SK-N-SH (cell line): ENCODE measurements around the gene ZNHIT2. TPM values are rescaled to one million over a fixed set of nuclear protein-coding genes. Genes with fewer than 3 reads are reported as not detected.

Source experiments
- CTCF ChIA-PET: fragments of 300-600, 350-600 bp; formaldehyde crosslinking; extraction: SDS; loops from one replicate; lab custom pipeline; 2021; lab: Yijun Ruan, JAX
- POLR2A ChIA-PET: fragments of 350-600 bp; sonication (Branson Sonifier 250); formaldehyde crosslinking; extraction: SDS; loops from one replicate; lab custom pipeline; 2020; ENCODE audit warnings: antibody characterized with exemption, inconsistent platforms; lab: Yijun Ruan, JAX
- DNase-seq: peaks from one replicate; pipeline ENCODE4 v3.0.0; 2012
- H2AFZ ChIP-seq: fragments of 200-600 bp; sonication (generic); 2 replicates; pipeline ENCODE4 v1.8.1; 2016; ENCODE audit warnings: antibody characterized with exemption, mild to moderate bottlenecking, low read depth
- H3F3A ChIP-seq: fragments of 200-600 bp; sonication (generic); replicated peaks from 2 replicates; pipeline ENCODE3; 2016; ENCODE audit warnings: antibody characterized with exemption, mild to moderate bottlenecking; ENCODE audit not compliant: insufficient read depth
- H3K27ac ChIP-seq, 2 experiments: fragments of 200-500 bp in 1 of 2; fragments of 200-600 bp in 1 of 2; sonication (Bioruptor generic) in 1 of 2; sonication (generic), shearing (Covaris generic) in 1 of 2; 2 replicates each; pipeline versions ENCODE4 v1.5.1 to v1.6.1; 2014 to 2016; ENCODE audit warnings: low read depth in 2 of 2, inconsistent platforms in 1 of 2, low read length in 1 of 2, mild to moderate bottlenecking in 1 of 2, mixed read lengths in 1 of 2
- H3K27me3 ChIP-seq: fragments of 200-600 bp; sonication (generic), shearing (Covaris generic); 2 replicates; pipeline ENCODE4 v1.6.1; 2016; ENCODE audit warnings: mixed run types; ENCODE audit not compliant: insufficient read depth
- H3K36me3 ChIP-seq, 2 experiments: fragments of 200-500 bp in 1 of 2; fragments of 200-600 bp in 1 of 2; sonication (Bioruptor generic) in 1 of 2; sonication (generic) in 1 of 2; replicated peaks in 1 of 2; 2 replicates each; pipeline versions ENCODE3 to v1.5.1; 2014 to 2016; ENCODE audit warnings: low read length in 1 of 2, mild to moderate bottlenecking in 1 of 2; ENCODE audit not compliant: insufficient read depth in 2 of 2, control insufficient read depth in 1 of 2
- H3K4me1 ChIP-seq, 2 experiments: fragments of 200-500 bp in 1 of 2; fragments of 200-600 bp in 1 of 2; sonication (Bioruptor generic) in 1 of 2; sonication (generic), shearing (Covaris generic) in 1 of 2; 2 replicates each; pipeline versions ENCODE4 v1.5.1 to v1.6.1; 2014 to 2016; ENCODE audit warnings: low read depth in 1 of 2, low read length in 1 of 2, mixed run types in 1 of 2; ENCODE audit not compliant: insufficient read depth in 2 of 2, control insufficient read depth in 1 of 2
- H3K4me2 ChIP-seq: fragments of 200-600 bp; sonication (generic), shearing (Covaris generic); 2 replicates; pipeline ENCODE4 v1.6.1; 2017; ENCODE audit warnings: mixed run types
- H3K4me3 ChIP-seq, 2 experiments: fragments of 200-500 bp in 1 of 2; fragments of 200-600 bp in 1 of 2; sonication (Bioruptor generic) in 1 of 2; sonication (generic), shearing (Covaris generic) in 1 of 2; 2 replicates each; pipeline versions ENCODE4 v1.5.1 to v1.8.1; 2014 to 2016; ENCODE audit warnings: low read depth in 2 of 2, inconsistent platforms in 1 of 2, low read length in 1 of 2, mild to moderate bottlenecking in 1 of 2, mixed read lengths in 1 of 2, moderate library complexity in 1 of 2
- H3K79me2 ChIP-seq: fragments of 200-600 bp; sonication (generic); 2 replicates; pipeline ENCODE4 v1.8.1; 2017; ENCODE audit warnings: mild to moderate bottlenecking; ENCODE audit not compliant: insufficient read depth
- H3K9ac ChIP-seq: fragments of 200-600 bp; sonication (generic); 2 replicates; pipeline ENCODE4 v1.6.1; 2017; ENCODE audit warnings: mixed run types
- H3K9me2 ChIP-seq: fragments of 200-600 bp; sonication (generic); 2 replicates; pipeline ENCODE4 v1.6.1; 2017; ENCODE audit warnings: mixed run types
- H3K9me3 ChIP-seq: fragments of 200-600 bp; sonication (generic); 2 replicates; pipeline ENCODE4 v1.6.1; 2017; ENCODE audit warnings: mixed run types, mild to moderate bottlenecking, moderate library complexity
- H4K20me1 ChIP-seq: fragments of 200-600 bp; sonication (generic); 2 replicates; pipeline ENCODE4 v1.6.1; 2017; ENCODE audit warnings: mild to moderate bottlenecking, mixed run types; ENCODE audit not compliant: insufficient read depth
- EP300 ChIP-seq, 2 experiments: IDR thresholded peaks; 2 replicates each; pipeline versions ENCODE4 v1.4.0 to v1.6.1; 2012; ENCODE audit warnings: borderline replicate concordance in 1 of 2, low read depth in 1 of 2, low read length in 1 of 2
- GABPA ChIP-seq: IDR thresholded peaks from 2 replicates; pipeline ENCODE4 v1.4.0; 2012; ENCODE audit warnings: low read depth, mild to moderate bottlenecking
- JUND ChIP-seq: IDR thresholded peaks from 2 replicates; pipeline ENCODE4 v1.4.0; 2012
- MAX ChIP-seq: IDR thresholded peaks from 2 replicates; pipeline ENCODE4 v1.4.0; 2012; ENCODE audit warnings: low read depth
- MXI1 ChIP-seq: IDR thresholded peaks from 2 replicates; pipeline ENCODE4 v1.6.1; 2012; ENCODE audit warnings: mild to moderate bottlenecking, low read depth, low read length, improper control_type of control experiment
- RAD21 ChIP-seq: IDR thresholded peaks from 2 replicates; pipeline ENCODE4 v1.6.1; 2012; ENCODE audit warnings: mild to moderate bottlenecking, low read length
- REST ChIP-seq: IDR thresholded peaks from 2 replicates; pipeline ENCODE4 v1.6.1; 2012; ENCODE audit warnings: mild to moderate bottlenecking, low read depth, low read length, moderate library complexity
- RXRA ChIP-seq: IDR thresholded peaks from 2 replicates; pipeline ENCODE4 v1.4.0; 2012; ENCODE audit warnings: low read depth, mild to moderate bottlenecking, borderline replicate concordance
- YY1 ChIP-seq: IDR thresholded peaks from 2 replicates; pipeline ENCODE4 v1.4.0; 2012; ENCODE audit warnings: low read depth, mild to moderate bottlenecking
- WGBS: methylation state at CpG from one replicate; pipeline ENCODE4 v1.1.6; 2017; ENCODE audit warnings: low lambda C conversion rate; 5-methylcytosine and 5-hydroxymethylcytosine counted together
- polyA plus RNA-seq, 3 experiments: library from polyadenylated mRNA; depleted of rRNA; stranded (reverse); fragments of >200 nt; gene quantifications; 2 replicates each; pipeline ENCODE4 v1.2.3, GENCODE V29; 2012

The ZNHIT2 gene
- polyA plus RNA-seq, 1 of the 3 experiments (the other 2 are of a cell fraction): 5.6 TPM

- Histone ChIP-seq H3K4me3 (no peak overlapping the region), H3K27ac (no peak overlapping the region), H3K79me2 (peaks cover 38% of the 10 kb centered on the region), H3K36me3 (peaks cover 25 to 77% of the 10 kb centered on the region in 2 experiments), H4K20me1 (no peaks in the 10 kb centered on the region; the same call in 1 of the 2 replicates), H3K4me2 (no peak overlapping the region), H3K9me3 (no peaks in the 10 kb centered on the region), H2AFZ (no peak overlapping the region), H3K9me2 (no peaks in the 10 kb centered on the region), H3K9ac (no peak overlapping the region), H3K4me1 (peaks cover 5 to 6% of the 10 kb centered on the region in 2 experiments; a peak in 2 of 4 replicates), H3K27me3 (no peaks in the 10 kb centered on the region), H3F3A (peaks cover 10% of the 10 kb centered on the region)
- CTCF ChIA-PET: interaction anchor here (0.9 to 2.0 kb wide), 2 partner anchors 10 to 105 kb away, joined by 3 to 10 read pairs; partner anchors contain the start of gene ZNHIT2
- POLR2A ChIA-PET: interaction anchor here (1.5 to 1.6 kb wide), 2 partner anchors 15 to 53 kb away, joined by 4 read pairs; no protein-coding TSS in a partner anchor
- WGBS: 94% methylated on average over 9 of the region's 12 CpGs
- TF ChIP-seq MAX: no peak
- TF ChIP-seq RAD21: no peak
- no peak for TF ChIP-seq GABPA
- no peak for TF ChIP-seq JUND
- no peak for TF ChIP-seq MXI1
- no peak for TF ChIP-seq RXRA
- no peak for TF ChIP-seq YY1
- TF ChIP-seq EP300 (IDR thresholded peaks at IDR 0.05; ENCODE audit: borderline replicate concordance in 1 of 2, low read depth in 1 of 2, low read length in 1 of 2): no peak
- DNase-seq: no peak
Measured at GRCh38 chr11:65127473-65128181, 10.1 kb upstream of the ZNHIT2 start.

GRCh38 chr11:65126624-65127274, 9.2 kb upstream of the ZNHIT2 start:
- H4K20me1 ChIP-seq: no peaks in the 10 kb centered on the region
- POLR2A ChIA-PET: interaction anchor here (1.2 kb wide), 1 partner anchor 8 kb away, joined by 4 read pairs; the partner anchor contains the start of gene SYVN1
- TF ChIP-seq JUND: 0 out of 2 replicates have a peak, but pooled peaks have one; percentile 5
- TF ChIP-seq REST: no peak
- TF ChIP-seq, all 33 proteins: peak for 1
- no peak overlapping the region for H3K4me2 ChIP-seq
- no peaks in the 10 kb centered on the region for H3K27me3 ChIP-seq
- H3K36me3 ChIP-seq: peaks cover 16 to 68% of the 10 kb centered on the region in 2 experiments
- H3K4me3 ChIP-seq: no peak overlapping the region
- H3K27ac ChIP-seq: no peak overlapping the region
- peaks cover 37% of the 10 kb centered on the region for H3K79me2 ChIP-seq
- H2AFZ ChIP-seq: no peak overlapping the region
- WGBS: 82% methylated on average over 5 of the region's 6 CpGs
- H3F3A ChIP-seq: peaks cover 10% of the 10 kb centered on the region
- no peak overlapping the region for H3K9ac ChIP-seq
- no peak for DNase-seq
- no peaks in the 10 kb centered on the region for H3K9me2 ChIP-seq
- CTCF ChIA-PET: interaction anchor here (0.9 to 2.0 kb wide), 5 partner anchors 8 to 104 kb away, joined by 3 to 10 read pairs (median 3); partner anchors contain the start of gene ZNHIT2
- peaks cover 0 to 5% of the 10 kb centered on the region in 2 experiments; a peak in 2 of 4 replicates for H3K4me1 ChIP-seq
- H3K9me3 ChIP-seq: no peaks in the 10 kb centered on the region
